C4-2B (cell line): ENCODE measurements around the gene COL26A1.
"Not testable (repeated sequence)": the region's sequence is repeated elsewhere in the genome, so short reads cannot be mapped to it uniquely, and the experiment has no call there.

Experiments
- ZFX ChIP-seq: fragments of 450-650 bp; IDR thresholded peaks from 2 replicates; pipeline ENCODE4 v1.6.1; 2017
- TF ChIP-seq, protein P1 (sequence below): fragments of 450-650 bp; conservative IDR thresholded peaks from 2 replicates; pipeline ENCODE4 v1.5.1; 2017; ENCODE audit warnings: mild to moderate bottlenecking

DNA sequence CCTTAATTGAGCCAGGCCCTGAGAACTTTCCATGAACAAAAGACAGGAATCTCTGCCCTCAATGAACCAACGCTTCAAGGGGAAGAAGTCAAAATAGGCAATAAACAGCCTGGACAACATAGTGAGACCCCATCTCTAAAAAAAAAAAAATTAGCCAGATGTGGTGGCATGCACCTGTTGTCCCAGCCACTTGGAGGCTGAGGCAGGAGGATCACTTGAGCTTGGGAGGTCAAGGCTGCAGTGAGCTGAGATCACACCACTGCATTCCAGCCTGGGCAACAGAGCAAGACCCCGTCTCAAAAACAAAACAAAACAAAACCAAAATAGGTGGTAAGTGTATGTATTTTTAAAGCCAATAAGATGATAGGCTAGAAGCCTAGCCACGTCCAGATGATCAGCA, 198.6 kb downstream of the COL26A1 start:
- TF ChIP-seq, protein P1, sequence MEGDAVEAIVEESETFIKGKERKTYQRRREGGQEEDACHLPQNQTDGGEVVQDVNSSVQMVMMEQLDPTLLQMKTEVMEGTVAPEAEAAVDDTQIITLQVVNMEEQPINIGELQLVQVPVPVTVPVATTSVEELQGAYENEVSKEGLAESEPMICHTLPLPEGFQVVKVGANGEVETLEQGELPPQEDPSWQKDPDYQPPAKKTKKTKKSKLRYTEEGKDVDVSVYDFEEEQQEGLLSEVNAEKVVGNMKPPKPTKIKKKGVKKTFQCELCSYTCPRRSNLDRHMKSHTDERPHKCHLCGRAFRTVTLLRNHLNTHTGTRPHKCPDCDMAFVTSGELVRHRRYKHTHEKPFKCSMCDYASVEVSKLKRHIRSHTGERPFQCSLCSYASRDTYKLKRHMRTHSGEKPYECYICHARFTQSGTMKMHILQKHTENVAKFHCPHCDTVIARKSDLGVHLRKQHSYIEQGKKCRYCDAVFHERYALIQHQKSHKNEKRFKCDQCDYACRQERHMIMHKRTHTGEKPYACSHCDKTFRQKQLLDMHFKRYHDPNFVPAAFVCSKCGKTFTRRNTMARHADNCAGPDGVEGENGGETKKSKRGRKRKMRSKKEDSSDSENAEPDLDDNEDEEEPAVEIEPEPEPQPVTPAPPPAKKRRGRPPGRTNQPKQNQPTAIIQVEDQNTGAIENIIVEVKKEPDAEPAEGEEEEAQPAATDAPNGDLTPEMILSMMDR, result not testable (repeated sequence)
- TF ChIP-seq ZFX, result not testable (repeated sequence)
